ENCODE data around the gene SMAD3. TPM values are rescaled to one million over a fixed set of nuclear protein-coding genes. Genes with fewer than 3 reads are reported as not detected.

Gene SMAD3
- total RNA-seq, 2 donors from 2014 or later: 20.8 to 37.8 TPM

- peaks cover 0 to 43% of the 10 kb centered on the region in 2 donors for H3K4me1 ChIP-seq
- TF ChIP-seq CTCF (IDR thresholded peaks at IDR 0.05): no peak
- DNase-seq (ENCODE audit: low spot score): no peak
These were observed 93.0 kb downstream of the SMAD3 start for GRCh38 chr15:67158367-67158766.

GRCh38 chr15:67161412-67161811 lies 96.0 kb downstream of the SMAD3 start:
- no peak for TF ChIP-seq CTCF (IDR thresholded peaks at IDR 0.05)
- Histone ChIP-seq H3K4me1 (peaks cover 0 to 58% of the 10 kb centered on the region in 2 donors), H3K9me3 (no peaks in the 10 kb centered on the region), H3K27ac (no peak overlapping the region), H3K4me3 (no peak overlapping the region), H3K27me3 (no peaks in the 10 kb centered on the region), H3K36me3 (peaks cover 16% of the 10 kb centered on the region)
- DNase-seq (ENCODE audit: low spot score): no peak

More at GRCh38 chr15:67158367-67158766, 93.0 kb downstream of the SMAD3 start:
- Histone ChIP-seq H3K36me3 (no peaks in the 10 kb centered on the region), H3K27ac (peak overlapping the region; percentile 4 to 37), H3K27me3 (no peaks in the 10 kb centered on the region), H3K4me3 (no peak overlapping the region), H3K9me3 (no peaks in the 10 kb centered on the region)

- no peak for TF ChIP-seq CTCF (IDR thresholded peaks at IDR 0.05)
- Histone ChIP-seq H3K27ac (no peak overlapping the region), H3K4me1 (peaks cover 0 to 63% of the 10 kb centered on the region in 2 donors), H3K36me3 (peaks cover 21% of the 10 kb centered on the region), H3K4me3 (no peak overlapping the region), H3K27me3 (no peaks in the 10 kb centered on the region), H3K9me3 (no peaks in the 10 kb centered on the region)
- DNase-seq (ENCODE audit: low spot score): no peak
These were observed 96.5 kb downstream of the SMAD3 start for GRCh38 chr15:67161881-67162280.

DNA sequence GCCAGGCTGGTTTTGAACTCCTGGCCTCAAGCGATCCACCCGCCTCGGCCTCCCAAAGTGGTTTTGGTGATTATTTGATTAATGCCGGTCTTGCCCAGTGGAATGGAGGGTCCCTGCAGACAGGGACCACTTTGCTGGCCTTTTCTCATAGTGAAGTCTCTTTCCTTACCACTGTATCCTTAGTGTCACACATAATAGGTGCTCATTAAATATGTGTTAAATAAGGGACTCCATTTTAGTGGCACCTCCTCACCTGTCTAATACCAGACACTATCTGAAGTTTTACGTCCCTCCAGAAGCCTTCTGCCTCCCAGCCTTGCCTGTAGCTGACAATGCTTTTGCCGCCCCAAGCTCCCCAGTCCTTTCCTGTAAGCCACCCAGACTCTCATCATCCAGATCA lies 97.8 kb downstream of the SMAD3 start:
- peaks cover 0 to 66% of the 10 kb centered on the region in 2 donors for H3K4me1 ChIP-seq
- no peak overlapping the region for H3K27ac ChIP-seq
- H3K9me3 ChIP-seq: no peaks in the 10 kb centered on the region
- H3K27me3 ChIP-seq: no peaks in the 10 kb centered on the region
- no peak for DNase-seq (ENCODE audit: low spot score)
- H3K4me3 ChIP-seq: no peak overlapping the region
- TF ChIP-seq CTCF (IDR thresholded peaks at IDR 0.05): no peak
- H3K36me3 ChIP-seq: peaks cover 25% of the 10 kb centered on the region

- peaks cover 0 to 63% of the 10 kb centered on the region in 2 donors for H3K4me1 ChIP-seq
- no peaks in the 10 kb centered on the region for H3K27me3 ChIP-seq
- no peaks in the 10 kb centered on the region for H3K9me3 ChIP-seq
- TF ChIP-seq CTCF (IDR thresholded peaks at IDR 0.05): no peak
- no peak overlapping the region for H3K4me3 ChIP-seq
- no peak for DNase-seq (ENCODE audit: low spot score)
- peaks cover 32% of the 10 kb centered on the region for H3K36me3 ChIP-seq
- peak overlapping the region; percentile 44 to 67 for H3K27ac ChIP-seq
These were observed 99.0 kb downstream of the SMAD3 start for GRCh38 chr15:67164401-67164791.

DNA sequence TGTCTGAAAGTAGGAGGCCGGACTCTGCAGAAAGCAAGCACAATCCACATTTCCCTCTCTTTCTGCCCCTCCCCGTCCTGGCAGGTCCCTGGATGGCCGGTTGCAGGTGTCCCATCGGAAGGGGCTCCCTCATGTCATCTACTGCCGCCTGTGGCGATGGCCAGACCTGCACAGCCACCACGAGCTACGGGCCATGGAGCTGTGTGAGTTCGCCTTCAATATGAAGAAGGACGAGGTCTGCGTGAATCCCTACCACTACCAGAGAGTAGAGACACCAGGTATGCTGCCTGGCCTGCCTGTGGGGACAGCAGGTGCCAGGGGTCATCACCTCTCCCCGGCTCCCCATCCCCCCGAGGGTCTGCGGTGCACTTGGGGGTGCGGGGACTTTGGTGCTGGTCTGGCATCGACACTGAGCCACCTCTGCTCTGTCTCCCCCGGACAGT lies 99.4 kb downstream of the SMAD3 start:
- TF ChIP-seq CTCF (IDR thresholded peaks at IDR 0.05): peak in 1 of 2 donors; percentile 37
- no peaks in the 10 kb centered on the region for H3K9me3 ChIP-seq
- no peak overlapping the region for H3K4me3 ChIP-seq
- peaks cover 32% of the 10 kb centered on the region for H3K36me3 ChIP-seq
- peak overlapping the region; percentile 44 to 67 for H3K27ac ChIP-seq
- no peaks in the 10 kb centered on the region for H3K27me3 ChIP-seq
- H3K4me1 ChIP-seq: peaks cover 0 to 63% of the 10 kb centered on the region in 2 donors
- no peak for DNase-seq (ENCODE audit: low spot score)

All from right atrium auricular region (tissue), 2 donors.